HG03575 (cell line): ENCODE results near the gene FLT4.

Experiments used
- ATAC-seq: cut with Tn5 transposase; IDR thresholded peaks from one replicate; pipeline ENCODE4 v1.9.1; 2021; ENCODE audit not compliant: unreplicated experiment, insufficient number of reproducible peaks, low FRiP score; ENCODE audit errors: extremely low read depth

The FLT4 gene

GRCh38 chr5:180630426-180630825 is 19.0 kb downstream of the FLT4 start:
- ATAC-seq: no peak

- no peak for ATAC-seq
Observed at GRCh38 chr5:180629831-180630382, 19.5 kb downstream of the FLT4 start.

- ATAC-seq: no peak
Observed at GRCh38 chr5:180628827-180629750, 20.3 kb downstream of the FLT4 start.

GRCh38 chr5:180628211-180628610 is 21.2 kb downstream of the FLT4 start:
- no peak for ATAC-seq

- ATAC-seq: no peak
Observed at GRCh38 chr5:180627386-180628120, 21.8 kb downstream of the FLT4 start.

GRCh38 chr5:180626661-180627385 is 22.6 kb downstream of the FLT4 start:
- no peak for ATAC-seq

- no peak for ATAC-seq
Observed at GRCh38 chr5:180625791-180626660, 23.4 kb downstream of the FLT4 start.

- no peak for ATAC-seq
Observed at GRCh38 chr5:180625125-180625790, 24.1 kb downstream of the FLT4 start.

GRCh38 chr5:180624587-180624986 is 24.8 kb downstream of the FLT4 start:
- no peak for ATAC-seq

- ATAC-seq: no peak
Observed at GRCh38 chr5:180623844-180624243, 25.6 kb downstream of the FLT4 start.

- ATAC-seq: no peak
Observed at GRCh38 chr5:180623411-180623834, 26.0 kb downstream of the FLT4 start.

GRCh38 chr5:180622910-180623309 is 26.5 kb downstream of the FLT4 start:
- ATAC-seq: no peak

- ATAC-seq: no peak
Observed at GRCh38 chr5:180621311-180621710, 28.1 kb downstream of the FLT4 start.

- no peak for ATAC-seq
Observed at GRCh38 chr5:180620014-180620413, 29.4 kb downstream of the FLT4 start.

GRCh38 chr5:180619563-180619915 is 29.9 kb downstream of the FLT4 start:
- no peak for ATAC-seq

GRCh38 chr5:180618829-180619562 is 30.4 kb downstream of the FLT4 start:
- no peak for ATAC-seq

- no peak for ATAC-seq
Observed at GRCh38 chr5:180618487-180618828, 30.9 kb downstream of the FLT4 start.
